Small intestine (tissue), 7 donors: ENCODE measurements around the gene MBOAT1. TPM values are rescaled to one million over a fixed set of nuclear protein-coding genes. Genes with fewer than 3 reads are reported as not detected.

ENCODE experiments used
- DNase-seq, 2 donors: peaks; one replicate each; pipeline versions ENCODE4 v3.0.0 to v3.0.0-alpha.2; 2013
- FAIRE-seq: peaks from 2 replicates; lab custom pipeline; 2012; peaks lifted over from hg19 to GRCh38; lab: Jason Lieb, UNC
- H3K27ac ChIP-seq, 3 donors: one replicate each; pipeline ENCODE4 v1.5.1; 2013; ENCODE audit warnings: low read length in 2 of 3, mild to moderate bottlenecking in 2 of 3, control low read depth in 1 of 3, inconsistent platforms in 1 of 3, low read depth in 1 of 3, moderate library complexity in 1 of 3
- H3K27me3 ChIP-seq, 3 donors: one replicate each; pipeline ENCODE4 v1.6.1; 2013; ENCODE audit warnings: low read length in 3 of 3, inconsistent platforms in 1 of 3; ENCODE audit not compliant: control insufficient read depth in 3 of 3, insufficient read depth in 3 of 3
- H3K36me3 ChIP-seq, 3 donors: one replicate each; pipeline ENCODE4 v1.6.1; 2013; ENCODE audit warnings: low read length in 3 of 3, inconsistent platforms in 1 of 3, low read depth in 1 of 3, mild to moderate bottlenecking in 1 of 3, moderate library complexity in 1 of 3; ENCODE audit not compliant: control insufficient read depth in 3 of 3, insufficient read depth in 2 of 3
- H3K4me1 ChIP-seq, 3 donors: one replicate each; pipeline ENCODE4 v1.6.1; 2013; ENCODE audit warnings: low read length in 2 of 3, inconsistent platforms in 1 of 3, low read depth in 1 of 3, mild to moderate bottlenecking in 1 of 3, moderate library complexity in 1 of 3; ENCODE audit not compliant: control insufficient read depth in 3 of 3, insufficient read depth in 2 of 3
- H3K4me3 ChIP-seq, 3 donors: one replicate each; pipeline ENCODE4 v1.5.1; 2013; ENCODE audit warnings: low read length in 3 of 3, control low read depth in 1 of 3, inconsistent platforms in 1 of 3, low read depth in 1 of 3, mild to moderate bottlenecking in 1 of 3, moderate library complexity in 1 of 3
- H3K9me3 ChIP-seq, 2 donors: one replicate each; pipeline ENCODE4 v1.6.1; 2013; ENCODE audit warnings: low read depth in 1 of 2, low read length in 1 of 2; ENCODE audit not compliant: control insufficient read depth in 2 of 2, insufficient read depth in 1 of 2
- WGBS, 3 donors: extraction: QIAGEN DNeasy Blood & Tissue Kit; methylation state at CpG; one replicate each; pipeline ENCODE4 v1.1.7; 2013; 5-methylcytosine and 5-hydroxymethylcytosine counted together
- polyA plus RNA-seq, 4 donors: library from polyadenylated mRNA; stranded (reverse) in 3 of 4; unstranded in 1 of 4; fragments of 200-250 nt in 3 of 4; fragments of 120-200 nt in 1 of 4; gene quantifications; one replicate each; pipeline versions ENCODE4 v1.2.1 to v1.2.3, GENCODE V29; 2013
- donor health status: healthy with polysubstance abuse.
- donor health status: control.
- donor health status: control.
- donor health status: Bipolar disorder and iron deficiency.
- donor health status: healthy.

The MBOAT1 gene
- polyA plus RNA-seq, 4 donors: 1.1 to 31.1 (median 6.9) TPM

DNA sequence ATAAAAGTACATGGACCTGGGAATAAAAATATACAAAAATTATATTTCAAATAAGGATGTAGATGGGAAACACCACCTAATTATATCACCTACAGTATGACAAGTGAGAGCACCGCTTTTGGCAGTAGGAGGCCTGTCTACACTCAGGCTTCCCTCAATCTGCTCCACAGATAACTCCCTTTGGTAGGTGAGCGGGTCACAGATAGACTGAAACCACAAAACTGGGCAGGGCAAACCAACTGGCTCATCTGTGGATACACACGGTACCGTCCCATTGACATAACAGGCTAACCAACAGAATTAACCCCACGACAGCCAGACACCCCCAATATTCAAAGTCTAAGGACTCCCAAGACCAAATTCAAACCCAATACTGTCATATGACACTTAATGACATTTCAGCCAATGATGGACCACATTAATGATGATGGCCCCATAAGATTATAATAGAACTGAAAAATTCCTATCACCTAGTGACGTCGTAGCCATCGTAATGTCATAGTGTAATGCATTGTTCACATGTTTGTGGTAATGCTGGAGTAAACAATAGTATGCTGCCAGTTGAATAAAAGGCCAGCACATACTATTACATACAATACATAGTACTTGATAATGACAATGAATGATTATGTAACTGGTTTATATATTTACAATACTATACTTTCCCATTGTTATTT lies 109.7 kb downstream of the MBOAT1 start:
- DNase-seq (no peak), FAIRE-seq (no peak)
- 91 to 94% (median 92%) methylated on average over 8 of the region's 8 CpGs for WGBS, 3 donors
- no peaks in the 10 kb centered on the region for H3K27me3 ChIP-seq
- no peak overlapping the region for H3K4me3 ChIP-seq
- no peaks in the 10 kb centered on the region for H3K9me3 ChIP-seq
- H3K4me1 ChIP-seq: no peaks in the 10 kb centered on the region
- H3K27ac ChIP-seq: no peak overlapping the region
- H3K36me3 ChIP-seq: peaks cover 6 to 23% (median 13%) of the 10 kb centered on the region in 3 donors

GRCh38 chr6:20099156-20099555 lies 113.1 kb downstream of the MBOAT1 start:
- Histone ChIP-seq H3K27ac (no peak overlapping the region), H3K27me3 (no peaks in the 10 kb centered on the region), H3K36me3 (peaks cover 0 to 17% (median 8%) of the 10 kb centered on the region in 3 donors), H3K9me3 (no peaks in the 10 kb centered on the region), H3K4me1 (no peaks in the 10 kb centered on the region), H3K4me3 (no peak overlapping the region)
- WGBS, 3 donors: 87 to 94% (median 93%) methylated on average over 5 of the region's 5 CpGs
- FAIRE-seq (no peak), DNase-seq (no peak)

- DNase-seq: no peak
- Histone ChIP-seq H3K36me3 (peaks cover 0 to 15% (median 6%) of the 10 kb centered on the region in 3 donors), H3K27ac (no peak overlapping the region)
Observed at GRCh38 chr6:20098267-20098876, 113.9 kb downstream of the MBOAT1 start.

GRCh38 chr6:20096536-20096935 lies 115.7 kb downstream of the MBOAT1 start:
- Histone ChIP-seq H3K36me3 (peaks cover 0 to 12% (median 3%) of the 10 kb centered on the region in 3 donors), H3K27me3 (no peaks in the 10 kb centered on the region), H3K4me3 (no peak overlapping the region), H3K27ac (no peak overlapping the region), H3K9me3 (no peaks in the 10 kb centered on the region), H3K4me1 (peaks cover 0 to 3% (median 0%) of the 10 kb centered on the region in 3 donors)
- 92 to 96% (median 95%) methylated on average over 6 of the region's 6 CpGs for WGBS, 3 donors
- FAIRE-seq: no peak
- no peak for DNase-seq

More at GRCh38 chr6:20098267-20098876, 113.9 kb downstream of the MBOAT1 start:
- Histone ChIP-seq H3K9me3 (no peaks in the 10 kb centered on the region), H3K4me3 (no peak overlapping the region), H3K4me1 (no peaks in the 10 kb centered on the region), H3K27me3 (no peaks in the 10 kb centered on the region)
- WGBS, 3 donors: 83 to 93% (median 90%) methylated on average over 6 of the region's 6 CpGs
- no peak for FAIRE-seq

- Histone ChIP-seq H3K4me3 (no peak overlapping the region), H3K4me1 (peaks cover 0 to 3% (median 0%) of the 10 kb centered on the region in 3 donors), H3K36me3 (peaks cover 0 to 6% (median 0%) of the 10 kb centered on the region in 3 donors), H3K27me3 (no peaks in the 10 kb centered on the region), H3K27ac (no peak overlapping the region), H3K9me3 (no peaks in the 10 kb centered on the region)
- DNase-seq (no peak), FAIRE-seq (no peak)
- 94 to 97% (median 96%) methylated on average over 6 of the region's 6 CpGs for WGBS, 3 donors
Observed at GRCh38 chr6:20095436-20095835, 116.8 kb downstream of the MBOAT1 start.

DNA sequence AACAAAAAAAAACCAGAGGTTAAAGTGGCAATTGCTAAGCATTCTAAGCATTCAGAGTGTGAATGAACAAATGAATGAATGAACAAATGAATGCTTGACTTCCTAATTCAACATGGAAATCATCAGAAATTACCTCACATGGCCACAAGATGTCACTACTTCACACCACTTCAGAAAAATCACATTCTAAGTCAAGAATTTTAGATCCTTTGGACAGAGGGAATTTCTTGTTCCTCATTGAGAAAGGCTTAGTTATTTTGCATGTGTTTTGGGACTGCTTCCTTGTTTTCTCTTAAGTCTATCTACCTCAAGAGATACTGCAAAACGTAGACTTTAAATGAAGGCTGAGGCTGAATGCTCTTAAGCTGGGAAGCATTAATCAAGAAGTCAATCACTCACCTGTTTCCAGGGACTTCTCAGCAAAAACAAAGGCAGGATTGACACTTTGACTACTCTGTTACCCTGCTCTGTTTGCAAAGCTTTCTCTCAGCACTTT lies 120.2 kb downstream of the MBOAT1 start:
- Histone ChIP-seq H3K9me3 (no peaks in the 10 kb centered on the region), H3K27ac (no peak overlapping the region), H3K36me3 (peaks cover 0 to 3% (median 0%) of the 10 kb centered on the region in 3 donors), H3K4me1 (peaks cover 0 to 3% (median 0%) of the 10 kb centered on the region in 3 donors), H3K27me3 (no peaks in the 10 kb centered on the region), H3K4me3 (no peak overlapping the region)
- DNase-seq (peak; percentile 36 to 60), FAIRE-seq (no peak)
- 0 to 15% (median 13%) methylated on average over 1 of the region's 1 CpG for WGBS, 3 donors

DNA sequence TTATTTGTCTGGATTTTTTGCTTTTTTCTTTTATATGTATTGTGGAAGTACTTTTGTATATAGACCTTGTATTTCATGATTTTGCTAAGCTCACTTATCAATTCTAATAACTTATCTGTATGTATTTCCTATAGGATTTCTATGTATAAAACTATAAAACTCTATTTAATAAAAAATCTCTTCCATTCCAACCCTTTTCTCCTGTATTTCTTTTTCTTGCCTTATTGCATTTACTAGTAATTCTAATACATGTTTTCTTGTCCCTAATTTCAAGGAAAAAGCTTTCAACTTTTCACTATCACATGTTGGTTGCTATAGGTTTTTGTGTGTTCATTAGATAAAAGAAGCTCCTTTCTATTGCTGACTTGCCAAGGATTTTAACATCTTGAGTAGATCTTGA lies 125.3 kb downstream of the MBOAT1 start:
- no peak for FAIRE-seq

GRCh38 chr6:20085817-20086216 lies 126.5 kb downstream of the MBOAT1 start:
- DNase-seq: no peak
- Histone ChIP-seq H3K4me3 (no peak overlapping the region), H3K9me3 (peaks cover 0 to 5% of the 10 kb centered on the region in 2 donors), H3K4me1 (no peaks in the 10 kb centered on the region), H3K27me3 (no peaks in the 10 kb centered on the region), H3K36me3 (no peaks in the 10 kb centered on the region), H3K27ac (no peak overlapping the region)
- no peak for FAIRE-seq
- 80 to 83% (median 80%) methylated on average over 2 of the region's 2 CpGs for WGBS, 3 donors

More for the DNA sequence above, 125.3 kb downstream of the MBOAT1 start:
- Histone ChIP-seq H3K36me3 (no peaks in the 10 kb centered on the region), H3K4me1 (no peaks in the 10 kb centered on the region), H3K27ac (no peak overlapping the region), H3K27me3 (no peaks in the 10 kb centered on the region), H3K9me3 (peaks cover 0 to 5% of the 10 kb centered on the region in 2 donors), H3K4me3 (no peak overlapping the region)
- DNase-seq: no peak
